Esophagus squamous epithelium (tissue), 5 donors: ENCODE data around the gene CDH20. TPM values are rescaled to one million over a fixed set of nuclear protein-coding genes. Genes with fewer than 3 reads are reported as not detected.

Source experiments
- DNase-seq: peaks from one replicate; lab custom pipeline; 2025; lab: John Stamatoyannopoulos, UW
- H3K27ac ChIP-seq, 4 donors: fragments of 200-600 bp; sonication (generic); one replicate each; pipeline ENCODE4 v1.5.1; 2016 to 2019; ENCODE audit warnings: mild to moderate bottlenecking in 1 of 4
- H3K27me3 ChIP-seq, 4 donors: fragments of 200-600 bp; sonication (generic); 1 replicate in 3 of 4; 2 replicates in 1 of 4; pipeline versions ENCODE4 v1.5.1 to v1.6.0; 2017 to 2021; ENCODE audit warnings: antibody characterized with exemption in 1 of 4
- H3K36me3 ChIP-seq, 3 donors: fragments of 200-600 bp; sonication (generic); one replicate each; pipeline ENCODE4 v1.5.1; 2016 to 2019
- H3K4me1 ChIP-seq, 3 donors: fragments of 200-600 bp; sonication (generic); one replicate each; pipeline ENCODE4 v1.5.1; 2017 to 2019
- H3K4me3 ChIP-seq, 4 donors: fragments of 200-600 bp; sonication (generic); 1 replicate in 3 of 4; 2 replicates in 1 of 4; pipeline ENCODE4 v1.5.1; 2016 to 2019; ENCODE audit warnings: mild to moderate bottlenecking in 2 of 4, moderate library complexity in 1 of 4
- H3K9me3 ChIP-seq, 3 donors: fragments of 200-600 bp; sonication (generic); one replicate each; pipeline ENCODE4 v1.5.1; 2016 to 2019
- CTCF ChIP-seq, 6 experiments: fragments of 450-650 bp in 4 of 6; fragments of 200-600 bp in 2 of 6; sonication (generic) in 2 of 6; IDR thresholded peaks; one replicate each; pipeline ENCODE4 v1.5.1; 2016 to 2019; ENCODE audit warnings: antibody characterized with exemption in 6 of 6, mild to moderate bottlenecking in 4 of 6, moderate library complexity in 4 of 6
- POLR2A ChIP-seq, 4 donors: fragments of 450-650 bp; IDR thresholded peaks; one replicate each; pipeline ENCODE4 v1.6.1; 2017; ENCODE audit warnings: antibody characterized with exemption in 4 of 4, mild to moderate bottlenecking in 4 of 4, moderate library complexity in 3 of 4
- WGBS, 2 donors: methylation state at CpG; one replicate each; pipeline ENCODE4 v1.1.5; 2018; 5-methylcytosine and 5-hydroxymethylcytosine counted together
- intact Hi-C: fragments of 100-400 bp; cut with DNase I; formaldehyde crosslinking; loops from one replicate; pipeline ENCODE4 v1.15.0; 2022
- total RNA-seq, 4 donors: library from RNA; depleted of rRNA; stranded (reverse); fragments of >200 nt; gene quantifications; one replicate each; pipeline ENCODE4 v1.1.0, GENCODE V29; 2016
- donor health status: DM: yes; HTN: yes; CAD: no.

The CDH20 gene
- total RNA-seq, 4 donors from 2014 or later: 0.23 to 3.4 TPM; not detected in 2

GRCh38 chr18:61549889-61550288, 216.7 kb downstream of the CDH20 start:
- peaks cover 0 to 27% (median 0%) of the 10 kb centered on the region in 3 donors for H3K4me1 ChIP-seq
- no peaks in the 10 kb centered on the region for H3K9me3 ChIP-seq
- no peaks in the 10 kb centered on the region for H3K36me3 ChIP-seq
- WGBS, 2 donors: 71 to 92% methylated on average over 1 to 11 of the region's 11 CpGs
- intact Hi-C loops: no loop called here
- no peaks in the 10 kb centered on the region for H3K27me3 ChIP-seq
- DNase-seq: no peak
- H3K4me3 ChIP-seq: no peak overlapping the region
- no peak for TF ChIP-seq CTCF (IDR thresholded peaks at IDR 0.05)
- TF ChIP-seq POLR2A (IDR thresholded peaks at IDR 0.05): no peak
- H3K27ac ChIP-seq: no peak overlapping the region

- TF ChIP-seq POLR2A (IDR thresholded peaks at IDR 0.05) (no peak), CTCF (IDR thresholded peaks at IDR 0.05) (peak; percentile 57 to 85 (median 80))
- peaks cover 0 to 11% (median 0%) of the 10 kb centered on the region in 3 donors for H3K4me1 ChIP-seq
- no peaks in the 10 kb centered on the region for H3K36me3 ChIP-seq
- DNase-seq: no peak
- WGBS, 2 donors: 22 to 23% methylated on average over 5 of the region's 5 CpGs
- no peak overlapping the region for H3K4me3 ChIP-seq
- no peak overlapping the region for H3K27ac ChIP-seq
- no peaks in the 10 kb centered on the region for H3K9me3 ChIP-seq
- intact Hi-C loops: no loop called here
- H3K27me3 ChIP-seq: no peaks in the 10 kb centered on the region
Measured at GRCh38 chr18:61551586-61551985, 218.4 kb downstream of the CDH20 start.

- Histone ChIP-seq H3K27me3 (no peaks in the 10 kb centered on the region), H3K4me3 (no peak overlapping the region), H3K9me3 (no peaks in the 10 kb centered on the region), H3K27ac (no peak overlapping the region), H3K36me3 (no peaks in the 10 kb centered on the region), H3K4me1 (peaks cover 0 to 5% (median 0%) of the 10 kb centered on the region in 3 donors)
- TF ChIP-seq POLR2A (IDR thresholded peaks at IDR 0.05) (no peak), CTCF (IDR thresholded peaks at IDR 0.05) (no peak)
- DNase-seq: no peak
- 73 to 74% methylated on average over 4 of the region's 4 CpGs for WGBS, 2 donors
- intact Hi-C loops: no loop called here
Measured at GRCh38 chr18:61553045-61553659, 219.9 kb downstream of the CDH20 start.

- Histone ChIP-seq H3K36me3 (no peaks in the 10 kb centered on the region), H3K9me3 (no peaks in the 10 kb centered on the region), H3K4me1 (peaks cover 0 to 5% (median 0%) of the 10 kb centered on the region in 3 donors), H3K27ac (no peak overlapping the region), H3K4me3 (peak overlapping the region in 3 of 4 donors; percentile 5 to 28 (median 20)), H3K27me3 (no peaks in the 10 kb centered on the region)
- intact Hi-C loops: no loop called here
- TF ChIP-seq POLR2A (IDR thresholded peaks at IDR 0.05) (no peak), CTCF (IDR thresholded peaks at IDR 0.05) (no peak)
- DNase-seq: no peak
- whole genome bisulfite sequencing, 2 donors: 83 to 86% methylated on average over 25 to 37 of the region's 67 CpGs
Measured at GRCh38 chr18:61554117-61554776, 221.0 kb downstream of the CDH20 start.

GRCh38 chr18:61554946-61555361, 221.7 kb downstream of the CDH20 start:
- DNase-seq: no peak
- Histone ChIP-seq H3K27ac (no peak overlapping the region), H3K27me3 (no peaks in the 10 kb centered on the region), H3K9me3 (no peaks in the 10 kb centered on the region), H3K4me1 (peaks cover 0 to 5% (median 0%) of the 10 kb centered on the region in 3 donors), H3K4me3 (no peak overlapping the region), H3K36me3 (no peaks in the 10 kb centered on the region)
- intact Hi-C loops: no loop called here
- no peak for TF ChIP-seq POLR2A (IDR thresholded peaks at IDR 0.05)
- TF ChIP-seq CTCF (IDR thresholded peaks at IDR 0.05): no peak
- 73 to 87% methylated on average over 4 of the region's 4 CpGs for WGBS, 2 donors
